DMS 273 treated with DMSO at 0.1 percent for 48 hours (cell line): Measurements from ENCODE around the gene TENM3.

Source experiments
- DNase-seq: peaks from one replicate; lab custom pipeline; 2025; lab: John Stamatoyannopoulos, UW

The TENM3 gene

GRCh38 chr4:182513587-182514291, 270.5 kb downstream of the TENM3 start:
- DNase-seq: no peak

GRCh38 chr4:182518421-182518820, 275.2 kb downstream of the TENM3 start:
- DNase-seq: no peak

- no peak for DNase-seq
These were observed 276.3 kb downstream of the TENM3 start for GRCh38 chr4:182519528-182519927.

GRCh38 chr4:182521011-182521410, 277.8 kb downstream of the TENM3 start:
- no peak for DNase-seq

GRCh38 chr4:182528819-182529218, 285.6 kb downstream of the TENM3 start:
- DNase-seq: no peak

GRCh38 chr4:182530451-182530850, 287.2 kb downstream of the TENM3 start:
- no peak for DNase-seq

GRCh38 chr4:182531555-182532162, 288.5 kb downstream of the TENM3 start:
- DNase-seq: no peak

- DNase-seq: no peak
These were observed 289.2 kb downstream of the TENM3 start for GRCh38 chr4:182532441-182532840.

- no peak for DNase-seq
These were observed 290.8 kb downstream of the TENM3 start for GRCh38 chr4:182533964-182534363.

- DNase-seq: no peak
These were observed 293.1 kb downstream of the TENM3 start for GRCh38 chr4:182536221-182536811.

GRCh38 chr4:182537031-182537795, 294.0 kb downstream of the TENM3 start:
- no peak for DNase-seq

GRCh38 chr4:182538031-182538430, 294.8 kb downstream of the TENM3 start:
- no peak for DNase-seq

GRCh38 chr4:182540496-182540895, 297.3 kb downstream of the TENM3 start:
- DNase-seq: no peak

GRCh38 chr4:182547435-182547834, 304.2 kb downstream of the TENM3 start:
- no peak for DNase-seq

GRCh38 chr4:182548156-182548555, 305.0 kb downstream of the TENM3 start:
- DNase-seq: no peak

GRCh38 chr4:182549356-182549755, 306.2 kb downstream of the TENM3 start:
- no peak for DNase-seq

GRCh38 chr4:182552948-182553347, 309.7 kb downstream of the TENM3 start:
- DNase-seq: no peak

- DNase-seq: no peak
These were observed 310.5 kb downstream of the TENM3 start for GRCh38 chr4:182553653-182554052.

GRCh38 chr4:182554736-182555135, 311.5 kb downstream of the TENM3 start:
- DNase-seq: no peak

- DNase-seq: no peak
These were observed 312.8 kb downstream of the TENM3 start for GRCh38 chr4:182555997-182556418.

GRCh38 chr4:182556580-182556979, 313.4 kb downstream of the TENM3 start:
- no peak for DNase-seq

GRCh38 chr4:182560358-182560757, 317.2 kb downstream of the TENM3 start:
- DNase-seq: no peak

GRCh38 chr4:182562350-182562749, 319.1 kb downstream of the TENM3 start:
- no peak for DNase-seq
